Stimulated activated CD4-positive, alpha-beta T cell treated with anti-CD3 and anti-CD28 coated beads, TNF-alpha, amount 100 ng/mL, for 4 hours (primary cell): ENCODE data around the gene HSD17B1.
A peak's percentile ranks its signal among the peaks of the same experiment; 100 is the strongest.
"Not testable (repeated sequence)": the region's sequence is repeated elsewhere in the genome, so short reads cannot be mapped to it uniquely, and the experiment has no call there.

Experiments
- DNase-seq, 3 experiments: peaks; one replicate each; pipeline ENCODE4 v3.0.0-alpha.2; 2020; ENCODE audit warnings: low read depth in 3 of 3

HSD17B1 gene

DNA sequence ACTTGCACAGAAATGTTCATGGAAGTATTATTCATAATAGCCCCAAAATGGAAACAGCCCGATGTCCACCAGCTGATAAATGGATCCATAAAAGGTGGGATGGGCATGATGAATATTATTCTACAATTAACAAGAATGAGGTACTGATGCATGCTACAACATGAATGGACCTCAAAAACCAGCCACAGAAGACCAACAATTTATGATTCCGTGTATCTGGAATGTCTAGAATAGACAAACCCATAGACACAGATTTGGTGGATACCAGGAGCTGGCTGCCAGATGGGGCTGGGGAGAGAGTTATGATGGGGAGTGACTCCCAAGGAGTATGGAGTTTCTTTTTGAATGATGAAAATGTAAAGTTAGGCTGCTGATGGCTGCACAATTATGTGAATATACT is 27.5 kb upstream of the HSD17B1 start:
- no peak for DNase-seq

DNA sequence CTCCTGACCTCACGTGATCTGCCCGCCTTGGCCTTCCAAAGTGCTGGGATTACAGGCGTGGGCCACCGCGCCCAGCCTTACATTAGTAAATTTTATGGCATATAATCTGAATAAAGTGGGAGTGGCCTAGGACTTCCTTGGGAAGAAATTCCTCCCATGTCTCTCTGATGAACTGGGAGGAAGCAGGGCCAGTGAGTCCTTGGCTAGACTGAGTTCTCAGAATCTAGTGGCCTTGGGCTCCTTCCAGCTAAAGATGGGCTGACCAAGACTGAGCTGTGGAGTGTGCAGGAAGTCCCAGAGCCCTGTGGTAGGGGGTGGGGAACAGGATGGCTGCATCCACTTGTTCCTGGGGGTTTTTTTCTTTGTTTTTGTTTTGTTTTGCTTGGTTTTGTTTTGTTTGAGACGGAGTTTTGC is 26.7 kb upstream of the HSD17B1 start:
- no peak for DNase-seq

DNA sequence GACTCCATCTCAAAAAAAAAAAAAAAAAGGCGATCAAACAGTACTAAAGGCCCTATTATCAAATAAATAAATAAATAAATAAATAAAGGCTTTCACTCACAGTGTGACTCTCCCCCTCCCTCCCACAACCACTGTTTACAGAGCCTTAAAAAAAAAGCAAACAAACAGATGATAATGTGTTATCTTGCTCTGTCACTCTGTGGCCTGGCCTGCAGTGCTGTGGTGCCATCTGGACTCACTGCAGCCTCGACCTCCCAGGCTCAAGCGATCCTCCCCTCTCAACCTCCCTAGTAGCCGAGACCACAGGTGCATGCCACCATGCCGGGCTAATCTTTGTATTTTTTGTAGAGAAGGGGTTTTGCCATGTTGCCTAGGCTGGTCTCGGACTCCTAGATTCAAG is 24.8 kb upstream of the HSD17B1 start:
- DNase-seq: no peak

DNA sequence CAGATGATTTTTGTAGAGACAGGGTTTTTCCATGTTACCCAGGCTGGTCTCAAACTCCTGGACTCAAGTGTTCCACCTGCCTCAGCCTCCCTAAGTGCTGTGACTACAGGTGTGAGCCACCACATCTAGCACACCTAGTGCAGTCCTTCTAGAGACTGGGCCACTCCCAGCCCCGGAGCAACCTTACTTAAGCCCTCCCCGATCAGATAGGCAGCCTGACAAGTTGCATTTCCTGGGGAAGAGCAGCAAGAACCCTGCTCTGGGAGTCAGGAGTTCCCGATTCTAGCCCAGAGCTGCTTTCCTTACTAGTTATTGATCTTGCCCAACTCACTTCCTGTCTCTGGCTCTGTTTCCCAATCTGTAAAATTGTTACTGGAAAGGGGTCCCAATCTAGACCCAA is 23.7 kb upstream of the HSD17B1 start:
- no peak for DNase-seq

DNA sequence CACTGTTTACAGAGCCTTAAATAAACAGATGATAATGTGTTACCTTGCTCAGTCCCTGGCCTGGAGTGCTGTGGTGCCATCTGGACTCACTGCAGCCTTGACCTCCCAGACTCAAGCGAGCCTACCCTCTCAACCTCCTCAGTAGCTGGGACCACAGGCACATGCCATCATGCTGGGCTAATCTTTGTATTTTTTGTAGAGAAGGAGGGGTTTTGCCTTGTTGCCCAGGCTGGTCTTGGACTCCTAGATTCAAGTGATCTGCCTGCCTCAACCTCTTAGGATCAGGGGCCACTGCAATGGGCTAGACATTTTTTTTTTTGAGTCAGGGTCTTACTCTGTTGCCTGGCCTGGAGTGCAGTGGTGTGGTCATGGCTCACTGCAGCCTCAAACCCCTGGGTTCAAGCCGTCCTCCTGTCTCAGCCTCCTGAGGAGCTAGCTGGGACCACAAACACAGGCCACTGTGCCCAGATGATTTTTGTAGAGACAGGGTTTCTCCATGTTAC is 21.7 kb upstream of the HSD17B1 start:
- DNase-seq: no peak

DNA sequence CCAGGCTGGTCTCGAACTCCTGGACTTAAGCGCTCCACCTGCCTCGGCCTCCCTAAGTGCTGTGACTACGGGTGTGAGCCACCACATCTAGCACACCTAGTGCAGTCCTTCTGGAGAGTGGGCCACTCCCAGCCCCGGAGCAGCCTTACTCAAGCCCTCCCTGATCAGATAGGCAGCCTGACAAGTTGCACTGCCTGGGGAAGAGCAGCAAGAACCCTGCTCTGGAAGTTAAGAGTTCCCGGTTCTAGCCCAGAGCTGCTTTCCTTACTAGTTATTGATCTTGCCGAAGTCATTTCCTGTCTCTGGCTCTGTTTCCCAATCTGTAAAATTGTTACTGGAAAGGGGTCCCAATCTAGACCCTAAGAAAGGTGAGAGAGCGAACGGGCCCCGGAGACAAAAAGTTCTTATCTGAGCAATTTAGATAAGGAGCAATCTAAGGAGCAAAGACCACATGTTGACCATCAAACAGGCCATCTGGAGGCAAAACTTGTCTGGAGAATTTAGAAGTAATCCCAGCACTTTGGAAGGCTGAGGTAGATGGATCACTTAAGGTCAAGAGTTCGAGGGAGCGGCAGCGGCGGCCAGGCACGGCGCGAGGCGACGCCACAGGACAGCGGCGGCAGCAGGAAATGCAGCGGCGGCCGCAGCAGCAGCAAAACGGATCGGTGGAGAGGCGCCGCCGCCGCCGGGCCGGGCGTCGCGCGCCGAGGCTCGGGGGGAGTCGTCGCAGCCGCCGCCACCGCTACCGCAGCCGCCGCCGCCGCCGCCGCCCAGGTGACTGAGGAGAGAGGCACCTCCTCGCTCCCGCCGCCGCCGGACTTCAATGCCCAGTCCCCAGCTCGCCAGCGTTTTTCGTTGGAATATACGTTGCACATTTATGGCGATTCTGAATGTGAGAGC is 21.0 kb upstream of the HSD17B1 start:
- DNase-seq: peak in 1 of 3 experiments; percentile 20

DNA sequence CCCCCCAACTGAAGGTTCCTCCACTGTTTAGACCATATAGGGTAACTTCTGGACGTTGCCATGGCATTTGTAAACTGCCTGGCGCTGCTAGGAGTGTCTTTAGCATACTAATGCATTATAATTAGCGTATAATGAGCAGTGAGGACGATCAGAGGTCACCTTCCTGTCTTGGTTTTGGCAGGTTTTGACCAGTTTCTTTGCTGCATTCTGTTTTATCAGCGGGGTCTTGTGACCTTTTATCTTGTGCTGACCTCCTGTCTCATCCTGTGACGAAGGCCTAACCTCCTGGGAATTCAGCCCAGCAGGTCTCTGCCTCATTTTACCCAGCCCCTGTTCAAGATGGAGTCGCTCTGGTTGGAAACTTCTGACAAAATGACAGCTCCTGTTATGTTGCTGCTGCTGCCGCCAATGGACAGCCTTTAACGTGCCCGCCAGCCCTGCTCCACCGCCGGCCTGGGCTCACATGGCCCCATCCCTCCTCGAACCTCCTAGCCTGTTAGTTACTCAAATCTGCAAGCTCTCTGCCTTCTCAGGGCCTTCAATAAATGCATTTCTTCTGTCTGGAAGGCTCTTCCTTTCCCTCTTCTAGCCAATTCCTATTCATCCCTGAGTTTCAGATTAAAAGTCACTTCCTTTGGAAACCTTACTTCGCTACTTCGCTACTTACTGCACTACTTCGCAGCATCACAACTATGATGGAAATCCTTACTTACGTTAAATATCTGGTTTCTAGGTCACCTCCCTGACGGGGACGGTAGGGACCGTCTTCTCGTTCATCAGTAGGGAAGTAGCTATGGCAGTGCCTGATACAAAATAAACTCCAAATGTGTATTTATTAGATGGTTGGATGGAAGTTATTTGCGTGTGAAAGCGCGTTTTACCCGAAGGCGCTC is 17.3 kb upstream of the HSD17B1 start:
- no peak for DNase-seq

DNA sequence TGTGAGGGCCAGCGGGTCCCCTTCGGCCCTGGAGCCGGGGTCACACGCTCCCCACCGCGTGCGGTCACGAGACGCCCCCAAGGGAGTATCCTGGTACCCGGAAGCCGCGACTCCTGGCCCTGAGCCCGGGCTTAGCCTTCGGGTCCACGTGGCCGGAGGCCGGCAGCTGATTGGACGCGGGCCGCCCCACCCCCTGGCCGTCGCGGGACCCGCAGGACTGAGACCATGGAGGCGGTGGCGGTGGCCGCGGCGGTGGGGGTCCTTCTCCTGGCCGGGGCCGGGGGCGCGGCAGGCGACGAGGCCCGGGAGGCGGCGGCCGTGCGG is 16.7 kb upstream of the HSD17B1 start, which contains the start of gene NAGLU:
TSS of gene NAGLU (plus strand) at position 194 of the 324 bp plus-strand sequence. CDS start at position 226, 32 bp downstream.
- DNase-seq: peak; percentile 64 to 82 (median 69)

DNA sequence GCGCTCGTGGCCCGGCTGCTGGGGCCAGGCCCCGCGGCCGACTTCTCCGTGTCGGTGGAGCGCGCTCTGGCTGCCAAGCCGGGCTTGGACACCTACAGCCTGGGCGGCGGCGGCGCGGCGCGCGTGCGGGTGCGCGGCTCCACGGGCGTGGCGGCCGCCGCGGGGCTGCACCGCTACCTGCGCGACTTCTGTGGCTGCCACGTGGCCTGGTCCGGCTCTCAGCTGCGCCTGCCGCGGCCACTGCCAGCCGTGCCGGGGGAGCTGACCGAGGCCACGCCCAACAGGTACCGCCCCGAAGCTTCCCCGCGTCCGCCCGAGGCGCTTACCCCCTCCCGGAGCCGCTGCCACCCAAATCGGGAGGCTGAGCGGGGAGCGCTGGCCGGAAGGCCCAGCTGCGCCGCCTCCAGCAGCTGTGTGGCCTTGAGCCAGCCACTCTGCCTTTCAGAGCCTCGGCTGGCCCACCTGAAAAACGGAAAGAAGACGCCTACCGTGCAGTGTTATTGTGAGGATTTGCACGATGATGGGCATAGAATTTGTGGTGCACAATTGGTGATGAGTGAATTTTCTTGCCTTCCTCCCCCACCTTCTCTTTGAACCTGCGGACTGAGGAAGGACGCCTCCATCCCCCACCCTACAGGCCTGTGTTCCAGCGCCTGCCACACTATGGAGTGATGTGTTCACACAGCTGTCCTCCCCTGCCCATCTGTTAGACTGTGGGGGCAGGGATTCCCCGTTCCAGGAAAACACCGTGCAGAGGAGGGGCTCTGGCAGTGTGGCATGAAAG is 16.2 kb upstream of the HSD17B1 start:
- peak; percentile 46 to 67 (median 49) for DNase-seq

DNA sequence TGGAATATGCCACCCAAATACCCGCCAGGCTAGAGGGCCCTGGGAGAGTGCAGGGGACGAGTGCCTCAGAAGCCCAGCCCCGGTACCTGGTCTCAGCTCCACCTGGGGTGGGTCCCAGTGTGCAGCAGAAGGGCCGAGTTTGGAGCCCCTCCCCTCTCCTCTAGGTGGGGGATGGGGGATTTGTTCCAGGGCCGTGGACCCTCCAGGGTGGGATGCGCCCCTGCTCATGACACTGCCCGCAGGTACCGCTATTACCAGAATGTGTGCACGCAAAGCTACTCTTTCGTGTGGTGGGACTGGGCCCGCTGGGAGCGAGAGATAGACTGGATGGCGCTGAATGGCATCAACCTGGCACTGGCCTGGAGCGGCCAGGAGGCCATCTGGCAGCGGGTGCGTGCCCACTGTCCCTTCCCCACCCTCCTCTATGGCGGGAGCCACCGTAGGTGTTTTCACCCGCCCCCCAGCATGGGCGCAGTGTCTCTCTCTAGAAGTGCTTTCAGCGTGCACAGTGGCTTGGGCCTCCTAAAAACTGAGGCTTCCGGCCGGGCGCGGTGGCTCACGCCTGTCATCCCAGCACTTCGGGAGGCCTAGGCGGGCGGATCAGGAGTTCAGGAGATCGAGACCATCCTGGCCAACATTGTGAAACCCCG is 15.4 kb upstream of the HSD17B1 start:
- no peak for DNase-seq

DNA sequence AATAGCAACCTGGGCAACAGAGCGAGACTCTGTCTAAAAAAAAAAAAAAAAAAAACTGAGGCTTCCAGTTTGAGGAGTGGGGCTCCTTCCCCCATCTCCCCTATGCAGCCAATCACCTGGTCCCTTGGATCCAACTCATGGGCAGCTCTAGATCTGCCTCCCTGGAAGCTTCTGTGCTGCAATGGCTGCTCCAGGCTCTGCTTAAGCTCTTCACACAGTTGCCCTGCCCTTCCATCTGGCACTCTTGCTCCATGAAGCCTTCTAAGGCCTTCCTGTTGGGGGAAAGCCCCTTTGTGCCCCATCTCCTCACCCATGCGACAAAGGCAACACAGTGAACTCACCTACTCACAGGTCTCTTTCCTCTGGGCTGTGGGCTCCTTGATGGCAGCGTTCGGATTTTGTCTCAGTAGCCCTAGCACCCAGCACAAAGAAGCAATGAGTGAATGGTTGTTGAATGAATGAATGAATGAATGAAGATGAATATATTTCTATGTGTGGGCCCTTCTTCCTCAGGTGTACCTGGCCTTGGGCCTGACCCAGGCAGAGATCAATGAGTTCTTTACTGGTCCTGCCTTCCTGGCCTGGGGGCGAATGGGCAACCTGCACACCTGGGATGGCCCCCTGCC is 14.8 kb upstream of the HSD17B1 start:
- no peak for DNase-seq

DNA sequence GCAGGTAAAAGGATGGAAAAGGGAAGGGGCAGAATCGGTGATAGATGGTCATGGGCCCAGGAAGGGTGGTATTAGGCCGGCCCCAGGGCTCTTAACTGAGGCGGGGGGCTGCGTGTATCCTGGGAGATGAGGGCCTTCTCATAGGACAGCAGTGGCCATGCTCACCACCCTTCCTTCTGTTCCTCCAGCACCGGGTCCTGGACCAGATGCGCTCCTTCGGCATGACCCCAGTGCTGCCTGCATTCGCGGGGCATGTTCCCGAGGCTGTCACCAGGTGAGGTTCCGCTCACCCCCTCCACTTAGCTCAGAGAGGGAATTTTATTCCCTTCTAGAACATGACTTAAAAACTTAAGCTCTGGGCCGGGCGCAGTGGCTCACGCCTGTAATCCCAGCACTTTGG is 14.2 kb upstream of the HSD17B1 start:
- no peak for DNase-seq

DNA sequence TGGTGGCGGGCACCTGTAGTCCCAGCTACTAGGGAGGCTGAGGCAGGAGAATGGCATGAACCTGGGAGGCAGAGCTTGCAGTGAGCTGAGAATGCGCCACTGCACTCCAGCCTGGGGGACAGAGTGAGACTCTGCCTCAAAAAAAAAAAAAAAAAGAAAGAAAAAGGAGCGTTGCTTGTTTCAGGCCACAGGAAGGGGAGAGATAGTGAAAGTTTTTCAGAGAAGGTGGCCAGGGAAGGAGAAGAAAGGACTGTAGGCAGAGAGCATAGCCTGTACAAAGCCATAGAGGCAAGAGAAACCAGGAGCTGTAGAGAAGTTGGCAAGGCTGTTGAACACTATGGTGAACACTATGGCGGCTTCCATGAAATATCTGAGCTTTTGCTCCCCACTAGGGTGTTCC is 12.2 kb upstream of the HSD17B1 start:
- not testable (repeated sequence) for DNase-seq

DNA sequence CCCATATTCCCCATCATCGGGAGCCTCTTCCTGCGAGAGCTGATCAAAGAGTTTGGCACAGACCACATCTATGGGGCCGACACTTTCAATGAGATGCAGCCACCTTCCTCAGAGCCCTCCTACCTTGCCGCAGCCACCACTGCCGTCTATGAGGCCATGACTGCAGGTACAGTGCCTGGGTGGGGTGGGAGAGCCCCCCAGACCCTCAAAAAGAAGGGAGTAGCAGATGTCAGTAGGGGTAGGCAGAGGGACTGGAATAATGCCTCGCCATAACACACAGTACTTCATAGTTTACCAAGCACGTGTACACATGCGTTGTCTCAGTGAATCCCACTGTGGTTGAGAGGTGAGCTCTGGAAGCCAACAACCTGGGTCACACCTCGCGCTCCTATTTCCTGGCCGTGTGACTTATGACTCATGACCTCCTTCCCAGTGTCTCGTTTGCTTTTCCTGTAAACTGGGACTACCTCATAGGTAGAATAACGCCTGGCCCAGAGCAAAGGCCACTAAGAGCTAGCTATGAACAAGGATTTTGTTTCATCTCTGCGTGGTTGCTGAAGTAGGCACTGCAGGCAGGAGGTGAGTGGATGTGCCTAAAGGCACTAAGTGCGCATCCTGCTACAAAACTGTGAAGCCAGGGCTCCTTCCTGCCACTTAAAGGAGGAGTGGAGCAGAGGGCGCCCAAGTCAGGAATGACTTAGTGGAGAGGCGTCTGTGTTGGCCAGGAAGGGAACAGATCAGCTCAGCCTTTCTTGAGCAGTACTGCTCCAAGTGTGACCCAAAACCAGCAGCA is 11.5 kb upstream of the HSD17B1 start:
- no peak for DNase-seq

DNA sequence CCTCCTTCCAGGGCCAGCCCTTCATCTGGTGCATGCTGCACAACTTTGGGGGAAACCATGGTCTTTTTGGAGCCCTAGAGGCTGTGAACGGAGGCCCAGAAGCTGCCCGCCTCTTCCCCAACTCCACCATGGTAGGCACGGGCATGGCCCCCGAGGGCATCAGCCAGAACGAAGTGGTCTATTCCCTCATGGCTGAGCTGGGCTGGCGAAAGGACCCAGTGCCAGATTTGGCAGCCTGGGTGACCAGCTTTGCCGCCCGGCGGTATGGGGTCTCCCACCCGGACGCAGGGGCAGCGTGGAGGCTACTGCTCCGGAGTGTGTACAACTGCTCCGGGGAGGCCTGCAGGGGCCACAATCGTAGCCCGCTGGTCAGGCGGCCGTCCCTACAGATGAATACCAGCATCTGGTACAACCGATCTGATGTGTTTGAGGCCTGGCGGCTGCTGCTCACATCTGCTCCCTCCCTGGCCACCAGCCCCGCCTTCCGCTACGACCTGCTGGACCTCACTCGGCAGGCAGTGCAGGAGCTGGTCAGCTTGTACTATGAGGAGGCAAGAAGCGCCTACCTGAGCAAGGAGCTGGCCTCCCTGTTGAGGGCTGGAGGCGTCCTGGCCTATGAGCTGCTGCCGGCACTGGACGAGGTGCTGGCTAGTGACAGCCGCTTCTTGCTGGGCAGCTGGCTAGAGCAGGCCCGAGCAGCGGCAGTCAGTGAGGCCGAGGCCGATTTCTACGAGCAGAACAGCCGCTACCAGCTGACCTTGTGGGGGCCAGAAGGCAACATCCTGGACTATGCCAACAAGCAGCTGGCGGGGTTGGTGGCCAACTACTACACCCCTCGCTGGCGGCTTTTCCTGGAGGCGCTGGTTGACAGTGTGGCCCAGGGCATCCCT is 9.3 kb upstream of the HSD17B1 start:
- DNase-seq: no peak

DNA sequence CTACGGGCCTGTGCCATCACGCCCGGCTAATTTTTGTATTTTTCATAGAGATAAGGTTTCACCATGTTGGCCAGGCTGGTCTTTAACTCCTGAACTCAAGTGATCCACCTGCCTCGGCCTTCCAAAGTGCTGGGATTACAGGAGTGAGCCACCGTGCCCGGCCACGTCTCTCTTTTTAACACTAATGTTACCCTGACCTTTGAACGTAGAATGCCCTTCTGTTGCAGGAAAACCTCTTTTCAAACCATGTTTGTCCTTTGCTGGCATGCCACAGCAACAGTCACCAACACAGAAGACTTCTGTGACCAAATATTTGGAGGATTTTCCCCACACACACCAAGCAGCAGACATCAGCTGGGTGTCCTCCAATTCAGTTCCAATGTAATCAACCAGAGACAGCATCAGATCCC is 7.8 kb upstream of the HSD17B1 start:
- DNase-seq: no peak

DNA sequence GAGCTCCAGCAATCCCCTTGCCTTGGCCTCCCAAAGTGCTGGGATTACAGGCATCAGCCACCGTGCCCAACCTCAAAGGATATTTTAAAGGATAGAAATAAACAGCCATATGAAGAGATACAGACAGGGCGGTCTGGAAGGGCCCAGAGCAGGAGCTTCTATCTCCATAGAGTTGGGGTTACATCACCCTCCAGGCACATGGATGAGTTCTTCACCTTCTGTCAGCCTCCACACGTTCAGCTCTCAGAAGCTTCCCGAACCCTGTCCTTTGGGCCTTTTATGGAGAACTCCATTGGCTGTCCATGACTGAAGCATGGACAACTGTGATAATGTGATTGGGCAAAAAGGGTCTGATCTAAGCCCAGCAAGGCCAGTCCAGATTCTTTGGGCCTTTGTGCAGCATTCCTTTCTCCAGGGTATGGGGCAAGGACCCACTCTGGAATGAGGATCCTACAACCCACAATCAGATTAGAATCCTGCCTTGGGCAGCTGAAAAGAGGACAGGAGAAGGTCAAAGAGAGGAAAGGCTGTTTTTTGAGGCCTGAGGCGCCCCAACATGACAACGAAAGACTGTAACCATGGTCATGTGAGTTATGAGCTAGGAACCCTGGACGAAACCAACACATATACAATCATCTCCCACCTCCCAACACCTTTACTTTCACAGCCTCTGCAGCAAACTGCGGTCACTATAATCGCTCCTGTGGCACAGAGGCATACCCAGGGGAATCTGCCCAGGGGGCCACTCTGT is 6.8 kb upstream of the HSD17B1 start:
- not testable (repeated sequence) for DNase-seq

DNA sequence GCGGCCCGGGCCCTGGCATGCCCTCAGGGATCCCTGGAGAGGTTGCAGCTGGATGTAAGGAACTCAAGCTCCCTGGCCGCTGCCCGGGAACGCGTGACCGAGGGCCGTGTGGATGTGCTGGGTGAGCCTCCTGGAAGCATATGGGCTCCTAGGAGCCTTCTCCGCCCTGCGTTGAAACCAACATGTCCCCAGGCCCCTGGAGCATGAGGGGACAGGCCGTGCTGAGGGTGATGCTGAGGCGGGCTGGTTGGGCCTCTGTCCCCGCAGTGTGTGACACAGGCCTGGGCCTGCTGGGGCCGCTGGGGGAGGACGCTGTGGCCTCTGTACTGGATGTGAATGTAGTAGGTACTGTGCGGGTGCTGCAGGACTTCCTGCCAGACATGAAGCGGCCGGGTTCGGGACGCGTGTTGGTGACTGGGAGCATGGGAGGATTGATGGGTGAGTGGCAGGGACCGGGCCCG is 5.7 kb upstream of the HSD17B1 start:
- DNase-seq: no peak
